IMR-90 (cell line): Measurements from ENCODE around the gene ZMYM2. TPM values are rescaled to one million over a fixed set of nuclear protein-coding genes. Genes with fewer than 3 reads are reported as not detected.

Source experiments
- ATAC-seq: fragments of 200-7000 bp; cut with Tn5 transposase; 2 replicates; pipeline ENCODE4 v1.9.1; 2020; ENCODE audit warnings: low read depth, mild to moderate bottlenecking, moderate library complexity
- BruUV-seq: library from RNA; stranded (reverse); fragments of 400-500 nt; replicated peaks from 2 replicates; lab custom pipeline; 2021; lab: Mats Ljungman, UMichigan
- CTCF ChIA-PET: fragments of 300-600 bp; formaldehyde crosslinking; extraction: SDS; loops from one replicate; lab custom pipeline; 2021; ENCODE audit warnings: antibody characterized with exemption; lab: Yijun Ruan, JAX
- POLR2A ChIA-PET: fragments of 300-600 bp; sonication (Branson Sonifier 250); formaldehyde crosslinking; loops from one replicate; lab custom pipeline; 2022; ENCODE audit warnings: antibody characterized with exemption; ENCODE audit not compliant: unreplicated experiment; lab: Charles Lee
- DNase-seq: peaks from one replicate; pipeline ENCODE4 v3.0.0; 2013
- H2AFZ ChIP-seq: replicated peaks from 2 replicates; pipeline ENCODE3; 2013; ENCODE audit warnings: low read length, mild to moderate bottlenecking; ENCODE audit not compliant: poor library complexity
- H2AK5ac ChIP-seq: 2 replicates; pipeline ENCODE4 v1.6.1; 2013; ENCODE audit warnings: low read depth, low read length, inconsistent platforms
- H2AK9ac ChIP-seq: replicated peaks from 2 replicates; pipeline ENCODE3; 2013; ENCODE audit warnings: mild to moderate bottlenecking, low read depth, low read length, moderate library complexity; ENCODE audit not compliant: poor library complexity
- H2BK120ac ChIP-seq: 2 replicates; pipeline ENCODE4 v1.6.1; 2013; ENCODE audit warnings: low read depth, low read length, inconsistent platforms
- H2BK15ac ChIP-seq: 3 replicates; pipeline ENCODE4 v1.6.1; 2013; ENCODE audit warnings: low read depth, low read length, inconsistent platforms
- H2BK20ac ChIP-seq: 2 replicates; pipeline ENCODE4 v1.6.1; 2013; ENCODE audit warnings: low read depth, mild to moderate bottlenecking, inconsistent platforms, low read length, moderate library complexity
- H2BK5ac ChIP-seq: 2 replicates; pipeline ENCODE4 v1.6.1; 2013; ENCODE audit warnings: mild to moderate bottlenecking, low read depth, low read length, inconsistent platforms; ENCODE audit not compliant: poor library complexity, severe bottlenecking
- H3K14ac ChIP-seq: replicated peaks from 2 replicates; pipeline ENCODE4 v1.6.1; 2013; ENCODE audit warnings: low read depth, low read length, inconsistent platforms
- H3K18ac ChIP-seq: 2 replicates; pipeline ENCODE4 v1.6.1; 2013; ENCODE audit warnings: low read depth, low read length, control low read depth
- H3K23ac ChIP-seq: 2 replicates; pipeline ENCODE4 v1.6.1; 2013; ENCODE audit warnings: low read depth, low read length, inconsistent platforms
- H3K27ac ChIP-seq: 2 replicates; pipeline ENCODE4 v1.5.1; 2013; ENCODE audit warnings: mild to moderate bottlenecking, control low read depth, low read length; ENCODE audit not compliant: insufficient read depth
- H3K27me3 ChIP-seq: 2 replicates; pipeline ENCODE4 v1.6.1; 2013; ENCODE audit warnings: low read length; ENCODE audit not compliant: control insufficient read depth, insufficient read depth
- H3K36me3 ChIP-seq: 2 replicates; pipeline ENCODE4 v1.6.1; 2013; ENCODE audit warnings: low read length, mixed read lengths; ENCODE audit not compliant: control insufficient read depth, insufficient read depth
- H3K4ac ChIP-seq: 2 replicates; pipeline ENCODE4 v1.6.1; 2013; ENCODE audit warnings: low read depth, low read length, inconsistent platforms
- H3K4me1 ChIP-seq: 2 replicates; pipeline ENCODE4 v1.6.1; 2013; ENCODE audit warnings: low read length, mixed read lengths; ENCODE audit not compliant: control insufficient read depth, insufficient read depth
- H3K4me2 ChIP-seq: 2 replicates; pipeline ENCODE4 v1.6.1; 2013; ENCODE audit warnings: low read depth, mild to moderate bottlenecking, control low read depth, low read length, moderate library complexity
- H3K4me3 ChIP-seq: 2 replicates; pipeline ENCODE4 v1.5.1; 2013; ENCODE audit warnings: low read depth, mild to moderate bottlenecking, control low read depth, low read length, moderate library complexity; ENCODE audit not compliant: insufficient read depth
- H3K56ac ChIP-seq: 2 replicates; pipeline ENCODE4 v1.6.1; 2013; ENCODE audit warnings: low read length, inconsistent platforms; ENCODE audit not compliant: insufficient read depth; ENCODE audit errors: extremely low read depth
- H3K79me1 ChIP-seq, 2 experiments: 2 replicates each; pipeline ENCODE4 v1.6.1; 2013; ENCODE audit warnings: low read length in 2 of 2, inconsistent platforms in 1 of 2, low read depth in 1 of 2
- H3K9ac ChIP-seq: 2 replicates; pipeline ENCODE4 v1.6.1; 2013; ENCODE audit warnings: low read depth, low read length, control low read depth
- H3K9me1 ChIP-seq: 2 replicates; pipeline ENCODE4 v1.6.1; 2013; ENCODE audit warnings: low read length, inconsistent platforms; ENCODE audit not compliant: insufficient read depth
- H3K9me3 ChIP-seq: 2 replicates; pipeline ENCODE4 v1.6.1; 2013; ENCODE audit warnings: low read length; ENCODE audit not compliant: control insufficient read depth, insufficient read depth
- H4K20me1 ChIP-seq: 2 replicates; pipeline ENCODE4 v1.6.1; 2013; ENCODE audit warnings: low read length, inconsistent platforms; ENCODE audit not compliant: insufficient read depth
- H4K5ac ChIP-seq: 2 replicates; pipeline ENCODE4 v1.6.1; 2013; ENCODE audit warnings: mild to moderate bottlenecking, low read depth, low read length, control low read depth
- H4K8ac ChIP-seq, 2 experiments: 2 replicates each; pipeline ENCODE4 v1.6.1; 2013; ENCODE audit warnings: low read depth in 2 of 2, low read length in 2 of 2, control low read depth in 1 of 2, inconsistent platforms in 1 of 2
- H4K91ac ChIP-seq: 2 replicates; pipeline ENCODE4 v1.6.1; 2013; ENCODE audit warnings: low read depth, low read length, inconsistent platforms; ENCODE audit not compliant: insufficient read depth
- BHLHE40 ChIP-seq: fragments of 150-350 bp; IDR thresholded peaks from 2 replicates; pipeline ENCODE4 v1.6.1; 2016; ENCODE audit warnings: mild to moderate bottlenecking, low read depth, low read length
- CEBPB ChIP-seq: IDR thresholded peaks from 2 replicates; pipeline ENCODE4 v1.6.1; 2012; ENCODE audit warnings: low read depth, low read length, improper control_type of control experiment
- CHD1 ChIP-seq: IDR thresholded peaks from 2 replicates; pipeline ENCODE4 v1.6.1; 2012; ENCODE audit warnings: low read depth, low read length, improper control_type of control experiment
- FOS ChIP-seq: fragments of 150-350 bp; IDR thresholded peaks from 2 replicates; pipeline ENCODE4 v1.6.1; 2016; ENCODE audit warnings: low read depth, low read length
- MAFK ChIP-seq: IDR thresholded peaks from 2 replicates; pipeline ENCODE4 v1.6.1; 2012; ENCODE audit warnings: low read depth, low read length, improper control_type of control experiment
- MAZ ChIP-seq: IDR thresholded peaks from 2 replicates; pipeline ENCODE4 v1.6.1; 2012; ENCODE audit warnings: low read depth, mild to moderate bottlenecking, low read length, improper control_type of control experiment, moderate library complexity, borderline replicate concordance
- MXI1 ChIP-seq: IDR thresholded peaks from 2 replicates; pipeline ENCODE4 v1.6.1; 2012; ENCODE audit warnings: low read depth, mild to moderate bottlenecking, low read length, moderate library complexity, borderline replicate concordance
- NFE2L2 ChIP-seq: fragments of 150-350 bp; IDR thresholded peaks from 2 replicates; pipeline ENCODE4 v1.6.1; 2016; ENCODE audit warnings: low read depth, mild to moderate bottlenecking, low read length
- POLR2A ChIP-seq: IDR thresholded peaks from 2 replicates; pipeline ENCODE4 v1.6.1; 2012; ENCODE audit warnings: mild to moderate bottlenecking, low read depth, low read length
- RAD21 ChIP-seq: IDR thresholded peaks from 2 replicates; pipeline ENCODE4 v1.6.1; 2012; ENCODE audit warnings: low read length, improper control_type of control experiment
- RCOR1 ChIP-seq: IDR thresholded peaks from 2 replicates; pipeline ENCODE4 v1.6.1; 2012; ENCODE audit warnings: mild to moderate bottlenecking, low read length, improper control_type of control experiment; ENCODE audit not compliant: insufficient replicate concordance
- RFX5 ChIP-seq: IDR thresholded peaks from 2 replicates; pipeline ENCODE4 v1.8.0; 2012; ENCODE audit warnings: low read depth, mild to moderate bottlenecking, low read length, moderate library complexity
- SMC3 ChIP-seq: fragments of 150-350 bp; IDR thresholded peaks from 2 replicates; pipeline ENCODE4 v1.6.1; 2016; ENCODE audit warnings: low read depth, mild to moderate bottlenecking, antibody characterized with exemption, low read length, moderate library complexity
- WGBS, 2 experiments: methylation state at CpG; one replicate each; pipeline versions ENCODE4 v1.1.5 to v1.1.7; 2013; ENCODE audit warnings: missing lambda C conversion rate in 2 of 2; ENCODE audit not compliant: insufficient read length in 1 of 2; ENCODE audit errors: extremely low coverage in 2 of 2; 5-methylcytosine and 5-hydroxymethylcytosine counted together
- dilution Hi-C: fragments of 300-500 bp; cut with HindIII; formaldehyde crosslinking; loops from one replicate; pipeline ENCODE4 v1.14.3; 2018; ENCODE audit warnings: low sequenced_read_pairs; ENCODE audit not compliant: unreplicated experiment
- in situ Hi-C: fragments of 300-500 bp; cut with MboI; formaldehyde crosslinking; loops from 3 replicates; pipeline ENCODE4 v1.14.3; 2019; ENCODE audit warnings: low sequenced_read_pairs, inconsistent platforms, mixed read lengths
- intact Hi-C: fragments of 100-400 bp; cut with micrococcal nuclease; formaldehyde crosslinking; loops from 2 replicates; pipeline ENCODE4 v1.10.0; 2022
- polyA plus RNA-seq, 3 experiments: library from polyadenylated mRNA; depleted of rRNA; stranded (reverse); fragments of >200 nt; gene quantifications; 2 replicates each; pipeline ENCODE4 v1.2.3, GENCODE V29; 2012; ENCODE audit warnings: low replicate concordance in 1 of 3
- total RNA-seq: library from RNA; depleted of rRNA; stranded (reverse); fragments of >200 nt; gene quantifications from 2 replicates; pipeline ENCODE4 v1.2.3, GENCODE V29; 2012
- TF ChIP-seq, protein P1 (sequence below): fragments of 150-350 bp; IDR thresholded peaks from 2 replicates; pipeline ENCODE4 v1.6.1; 2017; ENCODE audit warnings: mild to moderate bottlenecking, antibody characterized with exemption, low read length, low read depth
- TF ChIP-seq, protein P2 (sequence below): conservative IDR thresholded peaks from 2 replicates; pipeline ENCODE4 v1.5.1; 2012; ENCODE audit warnings: mild to moderate bottlenecking, low read depth, low read length, improper control_type of control experiment
- TF ChIP-seq, protein P3 (sequence below): fragments of 150-350 bp; IDR thresholded peaks from 2 replicates; pipeline ENCODE4 v1.6.1; 2016; ENCODE audit warnings: low read depth, mild to moderate bottlenecking, low read length, moderate library complexity, borderline replicate concordance

ZMYM2 gene
- total and polyA plus RNA-seq, 2 of the 4 experiments (the other 2 are of a cell fraction), result 15.7 to 51.1 TPM

DNA sequence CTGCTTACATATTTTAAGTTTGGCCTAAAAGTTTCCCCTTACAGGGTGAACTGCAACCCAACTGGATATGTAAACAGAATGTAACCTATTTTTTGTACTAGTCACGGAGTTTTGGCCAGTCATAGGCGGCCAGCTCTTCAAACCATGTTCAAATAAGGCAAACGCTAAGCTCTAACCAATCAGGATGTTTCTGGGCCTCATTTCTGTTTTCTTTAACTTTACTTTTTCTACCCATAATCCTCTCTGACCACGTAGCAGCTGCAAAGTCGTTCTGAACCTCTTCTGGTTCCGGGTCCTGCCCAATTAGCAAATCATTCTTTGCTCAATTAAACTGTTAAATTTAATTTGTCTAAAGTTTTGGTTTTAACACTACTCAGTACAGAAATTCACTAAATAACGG is 8.2 kb upstream of the ZMYM2 start:
- H4K20me1 ChIP-seq, result no peaks in the 10 kb centered on the region
- no peak overlapping the region for H3K23ac ChIP-seq
- no peak overlapping the region for H2BK20ac ChIP-seq
- no TSS peak for BruUV-seq
- H3K9ac ChIP-seq, result no peak overlapping the region
- ATAC-seq (no peak), DNase-seq (no peak)
- H2BK120ac ChIP-seq, result no peak overlapping the region
- no peak overlapping the region for H3K27ac ChIP-seq
- WGBS, 2 experiments, result 82% methylated on average over 2 of the region's 7 CpGs; no CpG with 5 or more reads in 1 of the 2 experiments
- H3K9me3 ChIP-seq, result no peaks in the 10 kb centered on the region
- H3K18ac ChIP-seq, result no peak overlapping the region
- no peak overlapping the region for H3K56ac ChIP-seq
- H3K27me3 ChIP-seq, result no peaks in the 10 kb centered on the region
- no peak overlapping the region for H2BK5ac ChIP-seq
- H2AK9ac ChIP-seq, result no peak overlapping the region
- H2AFZ ChIP-seq, result no peak overlapping the region
- H2AK5ac ChIP-seq, result no peak overlapping the region
- ChIA-PET CTCF (interaction anchor here (1.2 kb wide), 1 partner anchor 13 kb away, joined by 3 read pairs; no protein-coding TSS in a partner anchor), POLR2A (interaction anchor here (0.5 kb wide), 1 partner anchor 1097 kb away, joined by 6 read pairs; no protein-coding TSS in a partner anchor)
- no peak overlapping the region for H3K14ac ChIP-seq
- dilution Hi-C loops (no loop called here), intact Hi-C loops (loop anchor here (10.0 kb wide), 1 partner anchor 246 kb away; no protein-coding TSS in a partner anchor), in situ Hi-C loops (no loop called here)
- no peak overlapping the region for H4K91ac ChIP-seq
- no peak overlapping the region for H4K5ac ChIP-seq
- TF ChIP-seq, protein P1, sequence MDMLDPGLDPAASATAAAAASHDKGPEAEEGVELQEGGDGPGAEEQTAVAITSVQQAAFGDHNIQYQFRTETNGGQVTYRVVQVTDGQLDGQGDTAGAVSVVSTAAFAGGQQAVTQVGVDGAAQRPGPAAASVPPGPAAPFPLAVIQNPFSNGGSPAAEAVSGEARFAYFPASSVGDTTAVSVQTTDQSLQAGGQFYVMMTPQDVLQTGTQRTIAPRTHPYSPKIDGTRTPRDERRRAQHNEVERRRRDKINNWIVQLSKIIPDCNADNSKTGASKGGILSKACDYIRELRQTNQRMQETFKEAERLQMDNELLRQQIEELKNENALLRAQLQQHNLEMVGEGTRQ, result no peak
- TF ChIP-seq MXI1 (no peak), SMC3 (no peak), BHLHE40 (no peak), CEBPB (no peak), MAFK (no peak), RFX5 (no peak), CHD1 (no peak), MAZ (no peak), NFE2L2 (no peak), RAD21 (no peak), RCOR1 (no peak), FOS (no peak), POLR2A (no peak)
- TF ChIP-seq, protein P2, sequence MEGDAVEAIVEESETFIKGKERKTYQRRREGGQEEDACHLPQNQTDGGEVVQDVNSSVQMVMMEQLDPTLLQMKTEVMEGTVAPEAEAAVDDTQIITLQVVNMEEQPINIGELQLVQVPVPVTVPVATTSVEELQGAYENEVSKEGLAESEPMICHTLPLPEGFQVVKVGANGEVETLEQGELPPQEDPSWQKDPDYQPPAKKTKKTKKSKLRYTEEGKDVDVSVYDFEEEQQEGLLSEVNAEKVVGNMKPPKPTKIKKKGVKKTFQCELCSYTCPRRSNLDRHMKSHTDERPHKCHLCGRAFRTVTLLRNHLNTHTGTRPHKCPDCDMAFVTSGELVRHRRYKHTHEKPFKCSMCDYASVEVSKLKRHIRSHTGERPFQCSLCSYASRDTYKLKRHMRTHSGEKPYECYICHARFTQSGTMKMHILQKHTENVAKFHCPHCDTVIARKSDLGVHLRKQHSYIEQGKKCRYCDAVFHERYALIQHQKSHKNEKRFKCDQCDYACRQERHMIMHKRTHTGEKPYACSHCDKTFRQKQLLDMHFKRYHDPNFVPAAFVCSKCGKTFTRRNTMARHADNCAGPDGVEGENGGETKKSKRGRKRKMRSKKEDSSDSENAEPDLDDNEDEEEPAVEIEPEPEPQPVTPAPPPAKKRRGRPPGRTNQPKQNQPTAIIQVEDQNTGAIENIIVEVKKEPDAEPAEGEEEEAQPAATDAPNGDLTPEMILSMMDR, result no peak
- TF ChIP-seq, protein P3, sequence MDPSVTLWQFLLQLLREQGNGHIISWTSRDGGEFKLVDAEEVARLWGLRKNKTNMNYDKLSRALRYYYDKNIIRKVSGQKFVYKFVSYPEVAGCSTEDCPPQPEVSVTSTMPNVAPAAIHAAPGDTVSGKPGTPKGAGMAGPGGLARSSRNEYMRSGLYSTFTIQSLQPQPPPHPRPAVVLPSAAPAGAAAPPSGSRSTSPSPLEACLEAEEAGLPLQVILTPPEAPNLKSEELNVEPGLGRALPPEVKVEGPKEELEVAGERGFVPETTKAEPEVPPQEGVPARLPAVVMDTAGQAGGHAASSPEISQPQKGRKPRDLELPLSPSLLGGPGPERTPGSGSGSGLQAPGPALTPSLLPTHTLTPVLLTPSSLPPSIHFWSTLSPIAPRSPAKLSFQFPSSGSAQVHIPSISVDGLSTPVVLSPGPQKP, result no peak
- no peaks in the 10 kb centered on the region for H3K36me3 ChIP-seq
- H4K8ac ChIP-seq, result no peak overlapping the region
- H3K9me1 ChIP-seq, result no peaks in the 10 kb centered on the region
- H3K79me1 ChIP-seq, result no peaks in the 10 kb centered on the region
- no peak overlapping the region for H2BK15ac ChIP-seq
- no peaks in the 10 kb centered on the region for H3K4me1 ChIP-seq
- H3K4me2 ChIP-seq, result no peak overlapping the region
- H3K4me3 ChIP-seq, result no peak overlapping the region
- H3K4ac ChIP-seq, result no peak overlapping the region
